Subcutaneous abdominal adipose tissue (tissue), 5 donors: ENCODE measurements around the gene DOK6.

Source experiments
- H3K27ac ChIP-seq: one replicate; pipeline ENCODE4 v1.7.0; 2013; ENCODE audit warnings: low read depth, mild to moderate bottlenecking, inconsistent platforms, low read length, moderate library complexity
- H3K27me3 ChIP-seq, 5 donors: one replicate each; pipeline ENCODE4 v1.7.0; 2013; ENCODE audit warnings: low read length in 5 of 5, inconsistent platforms in 1 of 5; ENCODE audit not compliant: control insufficient read depth in 5 of 5, insufficient read depth in 4 of 5
- H3K36me3 ChIP-seq, 5 donors: one replicate each; pipeline ENCODE4 v1.7.0; 2013; ENCODE audit warnings: low read length in 5 of 5; ENCODE audit not compliant: control insufficient read depth in 5 of 5, insufficient read depth in 5 of 5
- H3K4me1 ChIP-seq, 5 donors: one replicate each; pipeline ENCODE4 v1.7.0; 2013; ENCODE audit warnings: low read length in 5 of 5, mild to moderate bottlenecking in 3 of 5, moderate library complexity in 1 of 5; ENCODE audit not compliant: control insufficient read depth in 5 of 5, insufficient read depth in 5 of 5
- H3K4me3 ChIP-seq, 5 donors: one replicate each; pipeline ENCODE4 v1.7.0; 2013; ENCODE audit warnings: low read length in 5 of 5, low read depth in 1 of 5
- H3K9ac ChIP-seq, 5 donors: one replicate each; pipeline ENCODE4 v1.7.0; 2013; ENCODE audit warnings: low read length in 5 of 5, mild to moderate bottlenecking in 4 of 5, moderate library complexity in 3 of 5
- H3K9me3 ChIP-seq, 5 donors: one replicate each; pipeline ENCODE4 v1.7.0; 2013; ENCODE audit warnings: low read length in 5 of 5; ENCODE audit not compliant: control insufficient read depth in 5 of 5
- donor health status: healthy.
- donor health status: healthy.
- donor health status: healthy.
- donor health status: healthy.
- donor health status: healthy.

Gene DOK6

GRCh38 chr18:69626643-69627242 lies 226.1 kb downstream of the DOK6 start:
- H3K9ac ChIP-seq: no peak overlapping the region
- no peak overlapping the region for H3K27ac ChIP-seq
- H3K9me3 ChIP-seq: no peaks in the 10 kb centered on the region
- H3K4me3 ChIP-seq: no peak overlapping the region
- H3K4me1 ChIP-seq: peaks cover 0 to 10% (median 0%) of the 10 kb centered on the region in 5 donors
- no peaks in the 10 kb centered on the region for H3K36me3 ChIP-seq
- no peaks in the 10 kb centered on the region for H3K27me3 ChIP-seq

- H3K36me3 ChIP-seq: no peaks in the 10 kb centered on the region
- H3K27ac ChIP-seq: no peak overlapping the region
- H3K4me3 ChIP-seq: no peak overlapping the region
- H3K27me3 ChIP-seq: no peaks in the 10 kb centered on the region
- peaks cover 0 to 10% (median 0%) of the 10 kb centered on the region in 5 donors for H3K4me1 ChIP-seq
- no peaks in the 10 kb centered on the region for H3K9me3 ChIP-seq
- no peak overlapping the region for H3K9ac ChIP-seq
Observed at GRCh38 chr18:69628774-69629359, 228.2 kb downstream of the DOK6 start.

DNA sequence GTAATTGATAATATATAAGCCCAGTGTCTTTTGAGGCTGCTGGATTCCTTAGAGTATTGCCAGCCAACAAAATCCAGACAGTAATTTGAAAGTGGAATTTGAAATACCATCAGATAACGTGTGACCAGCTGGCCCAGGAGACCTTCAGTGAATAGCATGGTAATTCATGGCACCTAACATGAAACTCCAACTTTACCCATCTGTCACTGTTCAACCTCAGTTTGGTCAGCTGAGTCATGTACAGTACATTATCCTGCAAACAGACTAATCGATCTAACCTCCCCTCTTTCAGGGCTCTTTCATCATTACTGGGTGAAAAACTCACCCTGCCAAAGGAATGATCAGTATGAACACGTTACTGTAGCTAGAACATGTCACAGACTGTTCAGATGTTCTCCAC lies 230.6 kb downstream of the DOK6 start:
- Histone ChIP-seq H3K9ac (no peak overlapping the region), H3K4me1 (peaks cover 0 to 10% (median 0%) of the 10 kb centered on the region in 5 donors), H3K27ac (no peak overlapping the region), H3K27me3 (no peaks in the 10 kb centered on the region), H3K36me3 (no peaks in the 10 kb centered on the region), H3K4me3 (no peak overlapping the region), H3K9me3 (no peaks in the 10 kb centered on the region)

DNA sequence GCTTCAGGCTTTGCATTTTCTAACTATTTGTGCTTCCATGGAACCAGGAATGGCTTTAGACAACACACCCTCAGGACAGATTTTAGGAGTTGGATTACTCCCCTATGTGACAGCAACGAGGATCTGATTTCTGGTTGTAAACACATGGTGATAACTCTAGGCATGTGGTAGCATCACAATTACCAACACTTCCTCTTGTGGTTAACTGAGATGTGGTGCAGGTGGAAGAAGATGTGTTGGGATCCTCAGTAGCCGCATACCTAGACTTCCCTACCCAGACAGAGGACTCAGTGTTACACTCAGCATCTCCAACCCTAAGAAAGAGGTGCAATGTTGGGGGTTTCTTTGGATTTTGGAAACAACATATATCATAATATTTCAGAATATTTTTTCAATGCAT lies 234.8 kb downstream of the DOK6 start:
- H3K9ac ChIP-seq: no peak overlapping the region
- H3K4me1 ChIP-seq: no peaks in the 10 kb centered on the region
- H3K36me3 ChIP-seq: no peaks in the 10 kb centered on the region
- H3K4me3 ChIP-seq: no peak overlapping the region
- no peaks in the 10 kb centered on the region for H3K9me3 ChIP-seq
- H3K27me3 ChIP-seq: no peaks in the 10 kb centered on the region
- no peak overlapping the region for H3K27ac ChIP-seq

- H3K27ac ChIP-seq: no peak overlapping the region
- H3K4me3 ChIP-seq: no peak overlapping the region
Observed at GRCh38 chr18:69636529-69637301, 236.0 kb downstream of the DOK6 start.

GRCh38 chr18:69638056-69638455 lies 237.4 kb downstream of the DOK6 start:
- H3K9ac ChIP-seq: no peak overlapping the region
- no peak overlapping the region for H3K27ac ChIP-seq
- H3K36me3 ChIP-seq: no peaks in the 10 kb centered on the region
- no peaks in the 10 kb centered on the region for H3K9me3 ChIP-seq
- no peak overlapping the region for H3K4me3 ChIP-seq
- no peaks in the 10 kb centered on the region for H3K27me3 ChIP-seq
- H3K4me1 ChIP-seq: no peaks in the 10 kb centered on the region

More at GRCh38 chr18:69636529-69637301, 236.0 kb downstream of the DOK6 start:
- Histone ChIP-seq H3K9ac (no peak overlapping the region), H3K27me3 (no peaks in the 10 kb centered on the region), H3K4me1 (no peaks in the 10 kb centered on the region), H3K36me3 (no peaks in the 10 kb centered on the region), H3K9me3 (no peaks in the 10 kb centered on the region)

GRCh38 chr18:69647702-69648101 lies 247.0 kb downstream of the DOK6 start:
- no peaks in the 10 kb centered on the region for H3K9me3 ChIP-seq
- H3K4me3 ChIP-seq: no peak overlapping the region
- H3K36me3 ChIP-seq: no peaks in the 10 kb centered on the region

GRCh38 chr18:69648486-69648885 lies 247.8 kb downstream of the DOK6 start:
- Histone ChIP-seq H3K4me3 (no peak overlapping the region), H3K27ac (no peak overlapping the region), H3K27me3 (no peaks in the 10 kb centered on the region), H3K9me3 (no peaks in the 10 kb centered on the region), H3K4me1 (no peaks in the 10 kb centered on the region), H3K36me3 (no peaks in the 10 kb centered on the region), H3K9ac (no peak overlapping the region)

More at GRCh38 chr18:69647702-69648101, 247.0 kb downstream of the DOK6 start:
- H3K27me3 ChIP-seq: no peaks in the 10 kb centered on the region
- H3K4me1 ChIP-seq: no peaks in the 10 kb centered on the region
- no peak overlapping the region for H3K9ac ChIP-seq
- H3K27ac ChIP-seq: no peak overlapping the region

DNA sequence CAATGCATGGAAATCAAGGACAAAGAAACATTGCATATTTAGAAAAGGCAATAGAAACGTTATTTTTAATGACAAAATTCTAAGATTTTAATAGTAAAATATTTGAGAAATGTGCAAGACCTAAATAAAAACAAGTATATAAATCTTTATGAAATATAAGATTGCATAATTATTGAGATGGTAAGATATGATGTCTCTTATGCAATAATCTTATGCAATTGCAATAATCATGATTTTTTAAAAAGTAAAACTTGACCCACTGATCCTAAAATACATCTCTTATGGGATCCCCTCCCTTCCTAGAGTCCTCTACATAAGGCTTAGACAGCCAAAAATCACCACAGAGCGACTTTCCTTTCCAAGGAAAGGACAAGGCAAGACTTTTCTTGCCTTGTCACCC lies 249.0 kb downstream of the DOK6 start:
- Histone ChIP-seq H3K27ac (no peak overlapping the region), H3K9ac (no peak overlapping the region), H3K4me1 (no peaks in the 10 kb centered on the region), H3K9me3 (no peaks in the 10 kb centered on the region), H3K4me3 (no peak overlapping the region), H3K27me3 (no peaks in the 10 kb centered on the region), H3K36me3 (no peaks in the 10 kb centered on the region)

- Histone ChIP-seq H3K27ac (no peak overlapping the region), H3K9me3 (no peaks in the 10 kb centered on the region), H3K4me1 (no peaks in the 10 kb centered on the region), H3K27me3 (no peaks in the 10 kb centered on the region), H3K4me3 (no peak overlapping the region), H3K36me3 (no peaks in the 10 kb centered on the region), H3K9ac (no peak overlapping the region)
Observed at GRCh38 chr18:69651243-69651642, 250.6 kb downstream of the DOK6 start.
